HG02798 (cell line): ENCODE results near the gene DIP2C.
"Not testable (repeated sequence)": the region's sequence is repeated elsewhere in the genome, so short reads cannot be mapped to it uniquely, and the experiment has no call there.

ENCODE experiments used
- ATAC-seq: cut with Tn5 transposase; IDR thresholded peaks from one replicate; pipeline ENCODE4 v1.9.1; 2021; ENCODE audit warnings: mild to moderate bottlenecking; ENCODE audit not compliant: unreplicated experiment, poor library complexity

DIP2C gene

GRCh38 chr10:354901-355617 lies 334.4 kb downstream of the DIP2C start:
- no peak for ATAC-seq

DNA sequence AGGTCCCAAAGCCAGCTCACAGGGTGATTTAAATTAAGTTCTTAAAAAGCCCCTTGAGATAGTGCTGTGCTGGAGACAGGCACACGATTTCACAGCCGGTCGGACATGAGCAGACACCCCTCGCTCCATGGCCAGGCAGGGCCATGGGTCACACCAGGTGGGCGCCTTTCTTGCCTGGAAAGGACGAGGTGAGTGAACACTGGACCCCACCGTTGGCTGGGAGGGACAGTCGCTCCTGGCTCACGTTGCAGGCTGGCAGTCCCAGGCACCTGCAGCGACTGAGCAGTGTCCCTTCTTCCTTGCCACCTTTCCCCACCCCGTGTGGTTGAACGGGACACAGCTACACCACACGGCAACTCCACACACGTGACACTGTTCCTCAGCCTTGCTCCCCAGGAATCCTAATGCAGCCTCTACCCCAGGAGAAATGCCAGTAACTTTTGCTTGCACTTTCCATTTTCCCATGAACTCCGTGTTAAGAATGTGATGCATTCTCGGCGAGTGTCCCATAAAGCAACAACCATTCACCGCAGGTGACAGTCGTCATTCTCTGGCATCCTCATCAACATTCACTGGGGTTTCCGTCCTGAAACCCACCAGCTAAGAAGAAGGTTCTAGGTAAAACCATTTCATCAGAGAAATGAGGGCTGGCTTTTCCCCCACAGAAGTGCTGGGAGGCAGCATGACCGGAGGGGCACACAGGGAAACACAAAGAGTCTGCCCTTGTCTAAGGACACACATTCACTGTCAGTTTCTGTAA lies 336.8 kb downstream of the DIP2C start:
- no peak for ATAC-seq

DNA sequence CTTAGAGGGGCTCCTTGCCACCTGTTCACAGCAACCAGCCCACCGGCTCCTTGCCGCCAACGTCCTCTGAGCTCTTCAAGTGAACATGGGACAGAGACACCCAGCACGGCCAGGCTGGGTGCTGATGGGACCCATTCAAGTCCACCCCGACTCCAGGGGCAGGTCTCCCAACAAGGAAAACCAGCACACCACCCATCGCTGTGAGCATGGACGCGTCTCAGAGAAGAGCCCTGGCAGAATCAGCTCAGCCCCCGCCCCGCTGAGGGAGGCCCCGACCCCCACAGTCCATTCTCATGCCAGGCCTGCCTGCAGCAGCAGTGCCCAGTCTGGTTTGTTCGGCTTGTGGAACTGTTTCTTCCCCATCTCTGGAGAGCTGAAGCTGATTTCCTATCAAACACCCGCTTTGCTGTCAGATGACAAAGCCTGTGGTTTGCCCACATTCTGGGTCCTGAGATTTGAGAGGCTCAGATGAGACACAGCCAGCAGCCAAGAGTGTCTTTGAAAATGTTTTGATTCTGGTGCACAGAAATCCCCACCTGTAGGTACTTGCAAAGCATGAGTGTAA lies 337.6 kb downstream of the DIP2C start:
- no peak for ATAC-seq

DNA sequence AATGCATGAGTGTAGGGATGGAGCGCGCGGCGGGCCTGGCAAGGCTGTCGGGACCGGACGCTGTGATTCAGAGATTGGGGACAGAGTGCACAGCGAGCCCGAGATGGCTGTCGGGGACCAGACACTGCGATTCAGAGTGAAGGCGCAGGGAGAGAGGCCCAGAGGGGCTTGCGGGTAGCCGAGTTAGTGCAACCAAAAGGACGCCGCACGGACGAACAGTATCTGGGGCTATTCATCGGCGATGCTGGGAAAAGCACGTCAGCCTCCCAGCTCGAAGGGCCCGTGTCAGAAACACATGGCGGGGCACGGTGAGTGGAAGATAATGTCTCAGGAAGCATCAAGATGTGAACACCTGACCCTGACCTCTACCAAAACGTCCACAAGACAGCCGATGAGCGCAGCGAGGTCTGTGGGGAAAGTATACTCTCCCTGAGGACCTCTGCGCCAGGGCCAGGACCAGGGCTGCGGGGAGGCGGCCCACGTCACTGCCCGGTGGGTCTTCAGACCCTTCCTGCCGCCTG lies 338.4 kb downstream of the DIP2C start:
- ATAC-seq = no peak

DNA sequence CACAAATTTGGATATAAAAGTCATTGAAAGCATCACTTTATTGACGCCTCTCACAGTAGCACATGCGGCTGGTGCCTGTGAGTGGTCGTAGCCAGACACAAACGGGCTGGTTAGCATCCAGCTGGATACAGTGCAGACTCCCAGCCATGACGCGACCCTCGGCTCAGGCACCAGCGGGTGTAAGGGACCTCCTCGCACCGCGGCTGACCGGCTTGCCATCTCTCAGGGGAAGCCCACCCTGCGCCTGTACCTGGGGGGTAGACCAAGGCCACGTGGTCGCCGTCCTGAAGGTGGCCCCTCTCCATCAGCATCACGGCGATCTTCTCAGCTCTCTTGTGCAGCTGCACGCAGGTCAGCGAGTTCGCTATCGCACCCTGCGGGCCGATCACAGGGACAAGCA lies 340.4 kb downstream of the DIP2C start:
- no peak for ATAC-seq

DNA sequence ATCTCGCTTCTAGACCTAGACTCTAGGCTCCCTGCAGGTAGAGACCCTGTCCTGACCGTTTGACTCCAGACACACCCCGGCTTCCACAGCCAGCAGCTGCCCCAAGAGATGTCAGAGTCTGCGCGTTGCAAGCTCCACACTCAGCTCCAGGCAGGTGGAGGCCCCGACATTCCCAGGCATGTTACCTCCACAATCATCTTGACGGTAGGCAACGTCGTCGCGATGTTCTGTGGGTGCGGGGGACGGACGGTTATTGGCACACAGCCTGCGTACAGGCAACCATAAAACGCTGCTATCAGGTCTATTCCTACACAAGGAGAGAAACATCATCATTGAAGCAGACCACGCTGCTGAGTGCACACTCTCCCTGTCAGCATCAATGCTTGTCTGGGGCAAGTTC lies 341.0 kb downstream of the DIP2C start:
- ATAC-seq = no peak

GRCh38 chr10:347774-348173 lies 341.7 kb downstream of the DIP2C start:
- not testable (repeated sequence) for ATAC-seq

- ATAC-seq = not testable (repeated sequence)
Observed at GRCh38 chr10:347190-347589, 342.3 kb downstream of the DIP2C start.

- no peak for ATAC-seq
Observed at GRCh38 chr10:344582-345200, 344.8 kb downstream of the DIP2C start.

GRCh38 chr10:343231-344220 lies 345.9 kb downstream of the DIP2C start:
- no peak for ATAC-seq

DNA sequence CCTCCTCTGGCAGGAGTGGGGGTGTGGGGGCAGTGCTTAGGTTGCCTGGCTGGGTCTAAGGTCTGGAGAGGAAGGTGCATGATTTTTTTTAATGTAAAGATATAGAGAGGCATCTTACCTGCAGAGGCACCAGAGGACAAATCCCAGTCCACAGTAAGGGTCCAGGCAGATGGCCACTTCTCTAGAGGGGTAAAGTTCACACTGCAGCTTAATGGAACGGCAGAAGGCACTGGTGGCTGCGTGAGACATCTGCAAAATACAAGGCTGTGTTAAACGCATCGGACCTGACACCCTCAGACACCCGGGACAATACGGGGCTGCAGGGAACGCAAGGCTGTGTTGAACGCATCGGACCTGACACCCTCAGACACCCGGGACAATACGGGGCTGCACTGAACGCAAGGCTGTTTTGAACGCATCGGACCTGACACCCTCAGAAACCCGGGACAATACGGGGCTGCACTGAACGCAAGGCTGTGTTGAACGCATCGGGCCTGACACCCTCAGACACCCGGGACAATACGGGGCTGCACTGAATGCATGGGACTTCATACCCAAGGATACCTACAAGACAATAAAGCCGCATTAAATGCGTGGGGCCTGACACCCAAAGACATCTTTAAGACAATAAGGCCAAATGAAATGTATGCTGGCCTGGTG lies 348.3 kb downstream of the DIP2C start:
- no peak for ATAC-seq

DNA sequence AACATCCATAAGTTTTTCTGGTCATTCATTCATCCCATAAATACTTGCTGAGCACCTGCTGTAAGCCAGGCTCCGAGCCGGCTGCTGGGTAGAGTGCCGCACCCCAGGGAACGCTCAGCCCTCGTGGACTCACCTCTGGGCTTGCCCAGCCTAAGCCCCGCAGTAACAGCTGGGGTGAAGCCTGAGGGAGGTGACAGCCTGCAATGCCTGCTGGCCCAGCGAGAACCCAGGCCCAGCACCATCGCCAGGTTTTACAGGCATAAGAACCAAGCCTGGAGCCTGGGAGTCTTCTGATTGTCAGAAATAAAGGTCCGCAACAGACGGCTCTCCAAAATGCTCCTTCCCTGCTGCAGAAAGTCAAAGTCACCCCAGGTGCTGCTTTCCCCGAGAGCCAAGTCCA lies 348.8 kb downstream of the DIP2C start:
- ATAC-seq = no peak

GRCh38 chr10:339038-339391 lies 350.5 kb downstream of the DIP2C start:
- no peak for ATAC-seq

GRCh38 chr10:338171-339037 lies 351.1 kb downstream of the DIP2C start:
- no peak for ATAC-seq

DNA sequence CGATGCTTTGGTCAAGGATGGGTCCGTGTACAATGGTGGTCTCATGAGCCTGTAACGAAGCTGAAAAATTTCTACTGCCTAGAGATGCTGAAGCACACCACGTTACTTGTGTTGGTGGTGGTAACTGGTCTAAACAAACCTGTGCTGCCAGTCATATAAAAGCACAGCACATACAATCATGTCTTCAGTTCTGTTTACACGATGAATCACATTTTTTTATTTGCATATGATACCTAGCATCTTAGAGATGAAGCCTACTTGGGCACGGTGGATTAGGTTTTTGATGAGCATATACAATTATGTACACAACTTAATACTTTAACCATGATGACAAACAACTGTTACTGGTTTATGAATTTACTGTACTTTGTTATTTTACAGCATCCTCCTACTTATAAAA lies 353.2 kb downstream of the DIP2C start:
- no peak for ATAC-seq

DNA sequence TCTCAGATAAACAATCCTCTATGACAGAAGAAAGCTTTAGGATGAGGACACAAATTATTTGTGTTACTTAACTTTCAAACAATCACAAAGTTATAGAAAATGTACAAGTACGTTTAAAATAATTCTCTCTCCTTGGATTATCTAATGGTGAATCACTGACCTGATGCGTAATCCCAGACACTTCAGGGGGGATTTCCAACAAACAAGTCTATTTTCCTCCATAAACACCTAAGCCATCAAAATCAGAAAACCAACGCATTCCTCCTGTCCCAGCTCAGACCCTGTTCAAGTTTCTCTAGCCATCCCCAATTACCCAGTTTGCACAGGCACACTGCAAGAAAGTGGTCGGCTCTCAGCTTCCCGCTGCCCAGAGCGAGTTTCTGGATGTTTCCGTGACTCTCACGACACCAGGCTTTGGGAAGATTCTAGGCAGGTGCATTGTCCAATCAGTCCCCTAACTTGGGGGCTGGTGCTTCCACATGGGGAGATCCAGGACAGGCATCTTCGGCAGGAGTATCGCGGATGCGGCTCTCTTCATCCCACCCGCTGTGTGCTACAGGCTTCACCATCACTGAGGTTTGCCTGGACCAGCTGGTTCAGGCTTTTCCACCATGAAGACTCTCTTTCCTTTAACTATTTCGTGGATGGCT lies 354.2 kb downstream of the DIP2C start:
- no peak for ATAC-seq

DNA sequence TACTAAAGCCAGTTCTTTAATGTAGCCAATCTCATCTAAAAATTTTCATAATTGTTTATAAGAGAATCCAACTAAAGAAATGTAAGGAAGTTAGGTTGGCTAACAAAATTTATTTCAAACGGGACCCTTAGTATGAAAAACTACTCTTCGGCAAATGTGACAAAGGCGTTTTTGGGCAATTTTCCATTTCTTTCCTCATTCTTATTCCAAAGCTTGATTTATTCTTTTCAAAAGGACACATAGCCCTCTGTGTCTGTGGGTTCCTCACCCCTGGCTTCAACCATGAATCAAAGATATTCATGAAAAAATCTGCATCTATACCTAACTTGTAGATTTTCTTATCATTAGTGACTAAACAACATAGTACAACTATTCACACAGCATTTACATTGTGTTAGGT lies 358.3 kb downstream of the DIP2C start:
- ATAC-seq = no peak
